ENCODE data around the gene PRKD3.

Gene PRKD3

DNA sequence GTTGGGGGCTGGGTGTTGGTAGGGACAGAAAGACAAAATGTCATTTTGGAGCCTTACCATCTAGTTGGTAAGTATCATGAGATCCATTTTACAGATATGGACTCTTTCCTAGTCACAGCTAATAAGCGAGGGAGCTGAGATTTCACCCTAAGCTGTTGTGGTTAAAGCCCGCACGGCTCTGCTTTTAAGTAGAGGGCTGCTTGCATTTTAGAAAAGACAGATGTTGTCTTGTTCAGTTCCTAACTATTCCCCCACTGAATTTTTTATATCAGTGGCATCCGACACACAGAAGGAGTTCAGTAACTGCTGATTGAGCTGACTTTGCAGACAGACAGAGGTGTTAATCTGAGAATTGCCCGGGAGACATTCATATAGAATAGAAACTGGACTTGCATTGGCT, 23.5 kb upstream of the PRKD3 start:
- Histone ChIP-seq H3K27ac (no peak overlapping the region), H3K4me3 (no peak overlapping the region), H3K4me1 (peaks cover 45 to 60% (median 53%) of the 10 kb centered on the region in 10 experiments), H3K36me3 (no peaks in the 10 kb centered on the region), H3K9me3 (replicated peaks in 1 of 11) (no peaks in the 10 kb centered on the region), H3K4me2 (no peak overlapping the region; a peak in 1 of 22 replicates), H3K27me3 (peaks cover 5 to 48% (median 37%) of the 10 kb centered on the region in 11 experiments; a peak in 20 of 22 replicates), H4K20me1 (no peaks in the 10 kb centered on the region; a peak in 1 of 22 replicates), H3K9ac (no peak overlapping the region)
- no peak for TF ChIP-seq Cebpa-rat (IDR thresholded peaks at IDR 0.05)

DNA sequence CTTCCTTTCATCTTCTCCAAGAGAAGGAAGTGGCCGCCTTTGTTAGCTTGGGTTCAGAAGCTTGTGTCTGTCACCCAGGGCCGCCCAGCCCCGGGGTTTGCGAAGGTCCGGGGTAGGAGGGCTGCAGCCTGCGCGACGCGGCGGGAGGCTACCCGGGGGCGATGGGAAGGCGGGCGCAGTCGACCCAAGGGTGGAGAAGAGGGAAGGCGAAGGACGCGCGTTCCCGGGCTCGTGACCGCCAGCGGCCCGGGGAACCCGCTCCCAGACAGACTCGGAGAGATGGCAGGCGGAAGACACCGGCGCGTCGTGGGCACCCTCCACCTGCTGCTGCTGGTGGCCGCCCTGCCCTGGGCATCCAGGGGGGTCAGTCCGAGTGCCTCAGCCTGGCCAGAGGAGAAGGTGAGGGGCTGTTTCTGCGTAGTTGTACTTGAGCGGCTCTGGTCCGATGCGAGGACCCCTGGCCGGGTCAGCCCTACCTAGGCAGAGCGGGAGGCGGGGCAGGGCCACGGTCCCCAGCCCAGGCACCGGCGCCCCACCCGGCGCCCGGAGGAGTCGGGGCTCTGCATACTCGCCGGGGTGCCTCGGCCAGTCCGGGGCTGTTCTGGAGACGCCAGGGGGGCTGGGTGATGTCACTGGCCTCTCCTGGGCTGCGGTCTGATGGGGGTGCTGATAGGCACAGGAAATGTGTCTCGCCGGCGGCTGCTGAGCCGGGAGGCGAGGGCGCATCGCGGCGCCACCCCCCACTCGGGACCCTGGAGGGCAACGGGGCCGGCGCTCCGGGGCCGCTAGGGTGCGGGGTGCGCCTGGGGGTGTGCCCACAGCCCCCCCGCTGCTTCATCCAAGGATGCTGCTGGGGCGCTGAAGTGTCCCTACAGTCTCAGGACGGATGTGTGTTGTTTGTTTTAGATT, 20.1 kb upstream of the PRKD3 start, which contains the start of gene QPCT:
Gene QPCT (plus strand): TSS at position 178 of the 909 bp plus-strand sequence. CDS start 102 bp downstream, at position 280.
- H3K4me2 ChIP-seq, result peak within 1 kb of the TSS; percentile 93 to 99 (median 98)
- no peaks in the 10 kb centered on the region for H4K20me1 ChIP-seq
- H3K4me1 ChIP-seq, result peaks cover 44 to 55% (median 48%) of the 10 kb centered on the region in 10 experiments
- TF ChIP-seq Cebpa-rat (IDR thresholded peaks at IDR 0.05), result no peak
- no peaks in the 10 kb centered on the region for H3K9me3 ChIP-seq (replicated peaks in 1 of 11)
- no peaks in the 10 kb centered on the region for H3K36me3 ChIP-seq
- peaks cover 5 to 51% (median 37%) of the 10 kb centered on the region in 11 experiments; a peak in 20 of 22 replicates for H3K27me3 ChIP-seq
- H3K9ac ChIP-seq, result peak within 1 kb of the TSS; percentile 1 to 74 (median 67); a peak in 21 of 22 replicates
- H3K27ac ChIP-seq, result peak within 1 kb of the TSS in 10 of 11 experiments; percentile 27 to 79 (median 50); a peak in 17 of 22 replicates
- peak within 1 kb of the TSS; percentile 56 to 74 (median 63) for H3K4me3 ChIP-seq

DNA sequence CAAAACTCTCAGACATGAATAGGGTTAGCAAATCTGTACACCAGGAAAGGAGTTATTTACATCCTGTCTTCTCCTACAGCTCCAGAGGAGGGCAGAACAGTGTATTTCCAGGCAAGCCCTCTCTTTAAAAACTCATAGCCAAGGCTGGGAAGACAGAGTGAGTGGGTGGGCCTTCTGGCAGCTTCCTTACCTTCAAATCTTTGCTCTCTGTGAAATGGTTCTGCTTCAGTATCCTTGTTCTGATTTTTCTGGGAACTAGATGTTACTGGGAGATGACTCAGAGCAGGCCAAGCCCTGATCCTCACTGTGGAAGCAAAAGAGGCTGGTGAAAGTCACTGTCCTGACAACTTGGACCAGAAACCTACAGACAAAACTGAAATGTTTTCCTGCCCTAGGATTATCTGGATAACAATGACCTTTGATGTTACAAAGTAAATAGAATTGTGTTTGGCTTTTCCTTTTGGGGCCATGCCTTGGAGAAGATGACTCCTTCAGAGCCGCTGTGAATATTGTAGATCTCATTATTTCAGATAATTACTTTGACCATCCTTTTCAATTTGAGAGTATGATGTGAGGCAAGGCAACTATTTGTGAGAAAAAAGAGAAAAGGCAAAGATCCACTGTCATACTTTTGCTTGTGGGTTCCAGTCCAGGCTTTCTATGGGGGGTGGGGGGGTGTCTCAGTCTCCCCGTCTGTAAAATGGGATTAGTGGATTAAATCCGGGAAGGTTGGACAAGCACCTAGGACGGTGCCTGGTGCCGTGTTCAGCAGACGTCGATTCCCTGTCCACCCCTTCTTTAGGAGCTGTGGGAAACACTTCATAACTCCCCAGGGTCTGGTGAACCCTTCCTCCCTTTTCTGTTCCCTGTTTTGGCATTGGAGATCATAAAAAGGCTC, 19.2 kb upstream of the PRKD3 start:
- H3K4me3 ChIP-seq, result peak overlapping the region; percentile 56 to 74 (median 63); a peak in 16 of 20 replicates
- no peak for TF ChIP-seq Cebpa-rat (IDR thresholded peaks at IDR 0.05)
- peaks cover 5 to 47% (median 35%) of the 10 kb centered on the region in 11 experiments; a peak in 20 of 22 replicates for H3K27me3 ChIP-seq
- peak overlapping the region; percentile 93 to 99 (median 98) for H3K4me2 ChIP-seq
- H3K9ac ChIP-seq, result peak overlapping the region in 6 of 11 experiments; percentile 67 to 74 (median 70); a peak in 8 of 22 replicates
- H3K36me3 ChIP-seq, result no peaks in the 10 kb centered on the region
- H4K20me1 ChIP-seq, result no peaks in the 10 kb centered on the region
- no peaks in the 10 kb centered on the region for H3K9me3 ChIP-seq (replicated peaks in 1 of 11)
- peaks cover 35 to 46% (median 40%) of the 10 kb centered on the region in 10 experiments for H3K4me1 ChIP-seq
- peak overlapping the region in 7 of 11 experiments; percentile 0 to 79 (median 41); a peak in 11 of 22 replicates for H3K27ac ChIP-seq

DNA sequence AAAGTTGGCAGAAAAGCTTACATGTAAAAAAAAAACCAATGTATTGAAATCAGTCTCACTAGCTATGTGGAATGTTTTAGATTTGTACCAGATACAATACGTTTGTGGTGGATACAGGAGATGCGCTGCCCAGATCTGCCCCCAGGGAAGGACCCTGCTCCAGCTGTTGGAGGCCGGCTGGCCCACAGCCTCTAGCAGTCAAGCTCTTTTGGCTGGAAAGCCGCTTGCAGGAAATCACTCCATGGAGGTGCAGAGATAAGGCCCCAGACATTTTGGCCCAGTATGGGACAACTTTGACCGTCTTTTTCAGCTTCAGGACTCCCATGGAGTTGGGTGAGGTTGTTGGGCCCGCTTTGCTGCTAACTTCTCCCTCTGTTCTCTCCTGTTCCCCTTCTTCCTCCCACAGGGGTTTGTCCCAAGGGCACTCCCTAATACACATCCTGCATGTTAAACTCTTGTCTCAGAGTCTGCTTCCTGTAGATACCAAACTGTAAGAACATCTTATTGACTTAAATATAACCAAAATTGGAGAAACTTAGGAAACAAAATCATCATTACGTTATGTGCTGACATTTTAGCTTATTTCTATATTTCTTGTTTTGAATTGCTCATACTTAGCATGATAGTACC, 18.1 kb upstream of the PRKD3 start:
- H3K9ac ChIP-seq, result no peak overlapping the region

DNA sequence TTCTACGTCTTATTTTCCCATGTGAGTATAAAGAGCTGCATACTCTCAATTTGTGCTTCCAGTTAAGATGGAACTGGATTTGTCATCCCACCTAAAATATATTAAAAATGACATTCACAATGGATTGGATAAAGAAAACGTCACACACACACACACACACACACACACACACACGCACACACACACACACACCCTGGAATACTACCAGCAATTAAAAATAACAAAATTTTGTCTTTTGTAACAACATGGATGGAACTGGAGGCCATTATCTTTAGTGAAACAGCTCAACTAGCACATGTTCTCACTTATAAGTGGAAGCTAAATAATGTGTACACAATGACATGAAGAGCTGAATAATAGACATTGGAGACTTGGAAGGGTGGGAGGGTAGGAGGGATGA, 16.0 kb upstream of the PRKD3 start:
- H3K9me3 ChIP-seq (replicated peaks in 1 of 11), result no peaks in the 10 kb centered on the region
- TF ChIP-seq Cebpa-rat (IDR thresholded peaks at IDR 0.05), result no peak
- no peak overlapping the region for H3K4me2 ChIP-seq
- no peak overlapping the region for H3K4me3 ChIP-seq
- H3K4me1 ChIP-seq, result peaks cover 33 to 36% (median 34%) of the 10 kb centered on the region in 10 experiments
- H4K20me1 ChIP-seq, result no peaks in the 10 kb centered on the region
- H3K27ac ChIP-seq, result no peak overlapping the region
- no peak overlapping the region for H3K9ac ChIP-seq
- peaks cover 5 to 32% (median 23%) of the 10 kb centered on the region in 11 experiments; a peak in 20 of 22 replicates for H3K27me3 ChIP-seq
- no peaks in the 10 kb centered on the region for H3K36me3 ChIP-seq

More for the DNA sequence above, 18.1 kb upstream of the PRKD3 start:
- Histone ChIP-seq H3K9me3 (replicated peaks in 1 of 11) (no peaks in the 10 kb centered on the region), H3K4me2 (peak overlapping the region; percentile 57 to 99 (median 98)), H4K20me1 (no peaks in the 10 kb centered on the region), H3K36me3 (no peaks in the 10 kb centered on the region), H3K27ac (peak overlapping the region in 1 of 11 experiments; percentile 25; a peak in 1 of 22 replicates), H3K4me3 (no peak overlapping the region), H3K4me1 (peaks cover 35 to 44% (median 40%) of the 10 kb centered on the region in 10 experiments), H3K27me3 (peaks cover 5 to 46% (median 32%) of the 10 kb centered on the region in 11 experiments; a peak in 20 of 22 replicates)
- no peak for TF ChIP-seq Cebpa-rat (IDR thresholded peaks at IDR 0.05)

DNA sequence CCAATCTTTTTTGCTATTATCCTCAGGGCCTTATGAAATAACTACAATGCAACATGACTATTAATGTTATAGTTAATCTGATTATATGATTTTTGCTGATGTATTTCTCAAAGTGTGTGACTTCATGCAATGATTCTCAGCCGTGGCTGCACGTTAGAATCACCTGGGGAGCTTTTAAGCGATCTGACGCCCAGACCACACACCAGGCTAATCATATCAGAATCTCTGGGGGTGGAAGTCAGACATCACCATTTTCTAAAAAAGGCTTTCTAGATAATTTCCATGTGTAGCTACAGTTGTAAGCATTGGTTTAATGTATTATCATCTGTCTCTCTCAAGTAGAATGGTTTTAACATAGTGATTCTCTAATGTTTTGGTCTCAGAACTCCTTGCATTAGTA, 14.3 kb upstream of the PRKD3 start:
- H3K4me1 ChIP-seq, result peaks cover 16 to 19% (median 17%) of the 10 kb centered on the region in 10 experiments
- no peak overlapping the region for H3K4me3 ChIP-seq
- no peaks in the 10 kb centered on the region for H3K9me3 ChIP-seq (replicated peaks in 1 of 11)
- H3K27ac ChIP-seq, result no peak overlapping the region
- TF ChIP-seq Cebpa-rat (IDR thresholded peaks at IDR 0.05), result no peak
- no peaks in the 10 kb centered on the region for H3K36me3 ChIP-seq
- peaks cover 0 to 15% (median 8%) of the 10 kb centered on the region in 11 experiments; a peak in 14 of 22 replicates for H3K27me3 ChIP-seq
- no peak overlapping the region for H3K9ac ChIP-seq
- no peak overlapping the region for H3K4me2 ChIP-seq
- H4K20me1 ChIP-seq, result no peaks in the 10 kb centered on the region

DNA sequence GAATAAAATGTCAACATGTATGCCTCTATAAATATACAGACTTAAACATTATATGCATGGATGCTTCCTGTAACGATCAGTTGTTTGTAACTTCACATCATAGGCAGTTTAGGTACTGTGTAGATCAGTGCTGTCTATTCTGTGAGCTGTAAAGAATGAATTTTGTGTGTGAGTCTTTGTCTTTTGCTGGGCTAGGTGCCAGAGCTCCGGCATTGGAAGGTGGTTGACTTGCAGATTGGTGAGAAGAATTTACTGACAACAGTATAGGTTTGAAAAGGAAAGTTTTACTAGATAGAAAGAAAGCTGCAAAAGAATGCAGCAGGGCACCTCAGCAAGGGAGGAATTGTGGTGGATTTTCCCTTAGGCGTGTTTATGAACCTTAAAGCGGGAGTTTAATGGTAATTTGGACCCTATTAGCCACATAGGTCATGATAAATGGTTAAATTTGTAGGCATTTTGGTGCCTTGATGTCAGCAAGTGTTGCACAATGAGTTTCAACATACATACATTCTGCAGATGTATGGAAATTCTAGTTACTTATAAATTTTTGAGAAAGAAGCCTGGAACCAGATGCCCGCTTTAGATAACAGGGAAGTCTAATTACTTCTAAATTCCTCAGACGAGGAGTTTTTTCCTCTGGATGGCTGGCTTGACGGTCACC, 13.1 kb upstream of the PRKD3 start:
- TF ChIP-seq Cebpa-rat (IDR thresholded peaks at IDR 0.05), result peak in 2 of 11 experiments; percentile 30 to 33; a peak in 1 of 22 replicates
- H3K9me3 ChIP-seq (replicated peaks in 1 of 11), result no peaks in the 10 kb centered on the region
- no peaks in the 10 kb centered on the region for H4K20me1 ChIP-seq
- no peak overlapping the region for H3K27ac ChIP-seq
- peaks cover 4 to 7% (median 5%) of the 10 kb centered on the region in 10 experiments for H3K4me1 ChIP-seq
- H3K36me3 ChIP-seq, result no peaks in the 10 kb centered on the region
- H3K4me2 ChIP-seq, result no peak overlapping the region
- H3K9ac ChIP-seq, result no peak overlapping the region
- H3K27me3 ChIP-seq, result peaks cover 0 to 14% (median 5%) of the 10 kb centered on the region in 11 experiments; a peak in 10 of 22 replicates
- no peak overlapping the region for H3K4me3 ChIP-seq

DNA sequence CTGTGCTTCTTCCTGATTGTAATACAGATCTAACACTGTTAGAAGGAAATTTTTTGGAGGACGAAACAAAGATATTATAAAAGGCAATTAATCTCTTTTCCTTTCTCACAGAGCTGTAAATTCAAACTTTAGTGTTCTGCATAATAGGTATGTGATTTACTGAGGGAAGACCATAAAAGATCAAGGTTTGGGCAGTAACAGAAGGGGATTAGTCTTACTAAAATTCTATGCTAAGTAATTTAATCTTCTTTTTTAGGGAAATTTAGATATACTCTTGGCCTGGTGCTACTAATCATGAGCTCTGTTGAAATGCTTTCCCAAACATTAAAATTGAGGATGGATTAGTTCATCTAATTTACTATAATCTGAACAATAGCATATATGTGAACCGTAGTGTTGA, 11.0 kb upstream of the PRKD3 start:
- Histone ChIP-seq H3K36me3 (no peaks in the 10 kb centered on the region), H3K4me1 (no peaks in the 10 kb centered on the region), H3K27me3 (peaks cover 0 to 14% (median 5%) of the 10 kb centered on the region in 11 experiments; a peak in 9 of 22 replicates), H3K9ac (no peak overlapping the region), H3K4me2 (no peak overlapping the region), H3K4me3 (no peak overlapping the region), H4K20me1 (no peaks in the 10 kb centered on the region), H3K9me3 (replicated peaks in 1 of 11) (no peaks in the 10 kb centered on the region), H3K27ac (no peak overlapping the region)
- TF ChIP-seq Cebpa-rat (IDR thresholded peaks at IDR 0.05), result no peak
